SK-N-SH (cell line): ENCODE data around the gene ZNF214. TPM values are rescaled to one million over a fixed set of nuclear protein-coding genes. Genes with fewer than 3 reads are reported as not detected.

Experiments used
- CTCF ChIA-PET: fragments of 300-600, 350-600 bp; formaldehyde crosslinking; extraction: SDS; loops from one replicate; lab custom pipeline; 2021; lab: Yijun Ruan, JAX
- POLR2A ChIA-PET: fragments of 350-600 bp; sonication (Branson Sonifier 250); formaldehyde crosslinking; extraction: SDS; loops from one replicate; lab custom pipeline; 2020; ENCODE audit warnings: antibody characterized with exemption, inconsistent platforms; lab: Yijun Ruan, JAX
- DNase-seq: peaks from one replicate; pipeline ENCODE4 v3.0.0; 2012
- H2AFZ ChIP-seq: fragments of 200-600 bp; sonication (generic); 2 replicates; pipeline ENCODE4 v1.8.1; 2016; ENCODE audit warnings: antibody characterized with exemption, mild to moderate bottlenecking, low read depth
- H3F3A ChIP-seq: fragments of 200-600 bp; sonication (generic); replicated peaks from 2 replicates; pipeline ENCODE3; 2016; ENCODE audit warnings: antibody characterized with exemption, mild to moderate bottlenecking; ENCODE audit not compliant: insufficient read depth
- H3K27ac ChIP-seq, 2 experiments: fragments of 200-500 bp in 1 of 2; fragments of 200-600 bp in 1 of 2; sonication (Bioruptor generic) in 1 of 2; sonication (generic), shearing (Covaris generic) in 1 of 2; 2 replicates each; pipeline versions ENCODE4 v1.5.1 to v1.6.1; 2014 to 2016; ENCODE audit warnings: low read depth in 2 of 2, inconsistent platforms in 1 of 2, low read length in 1 of 2, mild to moderate bottlenecking in 1 of 2, mixed read lengths in 1 of 2
- H3K27me3 ChIP-seq: fragments of 200-600 bp; sonication (generic), shearing (Covaris generic); 2 replicates; pipeline ENCODE4 v1.6.1; 2016; ENCODE audit warnings: mixed run types; ENCODE audit not compliant: insufficient read depth
- H3K36me3 ChIP-seq, 2 experiments: fragments of 200-500 bp in 1 of 2; fragments of 200-600 bp in 1 of 2; sonication (Bioruptor generic) in 1 of 2; sonication (generic) in 1 of 2; replicated peaks in 1 of 2; 2 replicates each; pipeline versions ENCODE3 to v1.5.1; 2014 to 2016; ENCODE audit warnings: low read length in 1 of 2, mild to moderate bottlenecking in 1 of 2; ENCODE audit not compliant: insufficient read depth in 2 of 2, control insufficient read depth in 1 of 2
- H3K4me1 ChIP-seq, 2 experiments: fragments of 200-500 bp in 1 of 2; fragments of 200-600 bp in 1 of 2; sonication (Bioruptor generic) in 1 of 2; sonication (generic), shearing (Covaris generic) in 1 of 2; 2 replicates each; pipeline versions ENCODE4 v1.5.1 to v1.6.1; 2014 to 2016; ENCODE audit warnings: low read depth in 1 of 2, low read length in 1 of 2, mixed run types in 1 of 2; ENCODE audit not compliant: insufficient read depth in 2 of 2, control insufficient read depth in 1 of 2
- H3K4me2 ChIP-seq: fragments of 200-600 bp; sonication (generic), shearing (Covaris generic); 2 replicates; pipeline ENCODE4 v1.6.1; 2017; ENCODE audit warnings: mixed run types
- H3K4me3 ChIP-seq, 2 experiments: fragments of 200-500 bp in 1 of 2; fragments of 200-600 bp in 1 of 2; sonication (Bioruptor generic) in 1 of 2; sonication (generic), shearing (Covaris generic) in 1 of 2; 2 replicates each; pipeline versions ENCODE4 v1.5.1 to v1.8.1; 2014 to 2016; ENCODE audit warnings: low read depth in 2 of 2, inconsistent platforms in 1 of 2, low read length in 1 of 2, mild to moderate bottlenecking in 1 of 2, mixed read lengths in 1 of 2, moderate library complexity in 1 of 2
- H3K79me2 ChIP-seq: fragments of 200-600 bp; sonication (generic); 2 replicates; pipeline ENCODE4 v1.8.1; 2017; ENCODE audit warnings: mild to moderate bottlenecking; ENCODE audit not compliant: insufficient read depth
- H3K9ac ChIP-seq: fragments of 200-600 bp; sonication (generic); 2 replicates; pipeline ENCODE4 v1.6.1; 2017; ENCODE audit warnings: mixed run types
- H3K9me2 ChIP-seq: fragments of 200-600 bp; sonication (generic); 2 replicates; pipeline ENCODE4 v1.6.1; 2017; ENCODE audit warnings: mixed run types
- H3K9me3 ChIP-seq: fragments of 200-600 bp; sonication (generic); 2 replicates; pipeline ENCODE4 v1.6.1; 2017; ENCODE audit warnings: mixed run types, mild to moderate bottlenecking, moderate library complexity
- H4K20me1 ChIP-seq: fragments of 200-600 bp; sonication (generic); 2 replicates; pipeline ENCODE4 v1.6.1; 2017; ENCODE audit warnings: mild to moderate bottlenecking, mixed run types; ENCODE audit not compliant: insufficient read depth
- CHD2 ChIP-seq: fragments of 150-350 bp; IDR thresholded peaks from 2 replicates; pipeline ENCODE4 v1.6.1; 2018; ENCODE audit warnings: low read length; ENCODE audit not compliant: partially characterized antibody
- ELF1 ChIP-seq: IDR thresholded peaks from 2 replicates; pipeline ENCODE4 v1.4.0; 2012
- EP300 ChIP-seq, 2 experiments: IDR thresholded peaks; 2 replicates each; pipeline versions ENCODE4 v1.4.0 to v1.6.1; 2012; ENCODE audit warnings: borderline replicate concordance in 1 of 2, low read depth in 1 of 2, low read length in 1 of 2
- EZH2phosphoT487 ChIP-seq: fragments of 200-600 bp; sonication (generic); IDR thresholded peaks from 2 replicates; pipeline ENCODE4 v1.6.1; 2017; ENCODE audit warnings: low read depth, mixed run types, mild to moderate bottlenecking, antibody characterized with exemption, moderate library complexity, borderline replicate concordance
- FOSL2 ChIP-seq: IDR thresholded peaks from 2 replicates; pipeline ENCODE4 v1.4.0; 2012; ENCODE audit warnings: low read depth, mild to moderate bottlenecking, moderate library complexity, borderline replicate concordance
- FOXJ3 ChIP-seq: sonication (generic); formaldehyde crosslinking; IDR thresholded peaks from 2 replicates; pipeline ENCODE4 v1.5.1; 2020; ENCODE audit warnings: mild to moderate bottlenecking, missing genetic modification reagents
- GATA2 ChIP-seq: sonication (generic); formaldehyde crosslinking; IDR thresholded peaks from 2 replicates; pipeline ENCODE4 v1.5.0; 2020; ENCODE audit warnings: mild to moderate bottlenecking, missing genetic modification reagents
- IRF3 ChIP-seq: fragments of 150-350 bp; IDR thresholded peaks from 2 replicates; pipeline ENCODE4 v1.6.1; 2016; ENCODE audit warnings: mild to moderate bottlenecking, low read depth, low read length
- JUND ChIP-seq: IDR thresholded peaks from 2 replicates; pipeline ENCODE4 v1.4.0; 2012
- MAX ChIP-seq: IDR thresholded peaks from 2 replicates; pipeline ENCODE4 v1.4.0; 2012; ENCODE audit warnings: low read depth
- MEF2A ChIP-seq: IDR thresholded peaks from 2 replicates; pipeline ENCODE4 v1.4.0; 2012; ENCODE audit warnings: low read depth, borderline replicate concordance
- MXI1 ChIP-seq: IDR thresholded peaks from 2 replicates; pipeline ENCODE4 v1.6.1; 2012; ENCODE audit warnings: mild to moderate bottlenecking, low read depth, low read length, improper control_type of control experiment
- NRF1 ChIP-seq: IDR thresholded peaks from 2 replicates; pipeline ENCODE4 v1.6.1; 2012; ENCODE audit warnings: low read depth, mild to moderate bottlenecking, low read length
- POLR2AphosphoS5 ChIP-seq: IDR thresholded peaks from 2 replicates; pipeline ENCODE4 v1.6.1; 2012; ENCODE audit warnings: low read depth, low read length
- RCOR1 ChIP-seq: fragments of 150-350 bp; IDR thresholded peaks from 2 replicates; pipeline ENCODE4 v1.6.1; 2017; ENCODE audit warnings: antibody characterized with exemption, low read length
- TAF1 ChIP-seq: IDR thresholded peaks from 2 replicates; pipeline ENCODE4 v1.6.1; 2012; ENCODE audit warnings: low read depth, mild to moderate bottlenecking, low read length, moderate library complexity, borderline replicate concordance
- TCF12 ChIP-seq: IDR thresholded peaks from 2 replicates; pipeline ENCODE4 v1.4.0; 2012
- TEAD4 ChIP-seq: IDR thresholded peaks from 2 replicates; pipeline ENCODE4 v1.4.0; 2012; ENCODE audit warnings: mild to moderate bottlenecking, borderline replicate concordance; ENCODE audit not compliant: insufficient read depth
- USF1 ChIP-seq: IDR thresholded peaks from 2 replicates; pipeline ENCODE4 v1.4.0; 2012; ENCODE audit warnings: low read depth, borderline replicate concordance
- USF2 ChIP-seq: fragments of 150-350 bp; IDR thresholded peaks from 2 replicates; pipeline ENCODE4 v1.6.1; 2017; ENCODE audit warnings: antibody characterized with exemption, low read length, low read depth, borderline replicate concordance
- YY1 ChIP-seq: IDR thresholded peaks from 2 replicates; pipeline ENCODE4 v1.4.0; 2012; ENCODE audit warnings: low read depth, mild to moderate bottlenecking
- WGBS: methylation state at CpG from one replicate; pipeline ENCODE4 v1.1.6; 2017; ENCODE audit warnings: low lambda C conversion rate; 5-methylcytosine and 5-hydroxymethylcytosine counted together
- polyA plus RNA-seq, 3 experiments: library from polyadenylated mRNA; depleted of rRNA; stranded (reverse); fragments of >200 nt; gene quantifications; 2 replicates each; pipeline ENCODE4 v1.2.3, GENCODE V29; 2012

Gene ZNF214
- polyA plus RNA-seq, 1 of the 3 experiments (the other 2 are of a cell fraction), result 1.4 TPM

- no peak overlapping the region for H3K27ac ChIP-seq
- no peaks in the 10 kb centered on the region for H3K36me3 ChIP-seq
- no peaks in the 10 kb centered on the region for H4K20me1 ChIP-seq
- H3K4me2 ChIP-seq, result no peak overlapping the region
- ChIA-PET POLR2A (no interaction called here), CTCF (interaction anchor here (1.2 kb wide), 1 partner anchor 10 kb away, joined by 3 read pairs; no protein-coding TSS in a partner anchor)
- no peaks in the 10 kb centered on the region for H3K4me1 ChIP-seq
- no peak overlapping the region for H2AFZ ChIP-seq
- no peaks in the 10 kb centered on the region for H3F3A ChIP-seq
- H3K4me3 ChIP-seq, result no peak overlapping the region
- no peaks in the 10 kb centered on the region; the same call in 1 of the 2 replicates for H3K27me3 ChIP-seq
- H3K79me2 ChIP-seq, result no peaks in the 10 kb centered on the region
- H3K9me2 ChIP-seq, result no peaks in the 10 kb centered on the region
- TF ChIP-seq MXI1 (no peak), FOXJ3 (no peak), USF1 (no peak), FOSL2 (no peak), EP300 (IDR thresholded peaks at IDR 0.05; ENCODE audit: borderline replicate concordance in 1 of 2, low read depth in 1 of 2, low read length in 1 of 2) (no peak)
- H3K9me3 ChIP-seq, result no peaks in the 10 kb centered on the region
- DNase-seq, result no peak
- H3K9ac ChIP-seq, result no peak overlapping the region
Observed at GRCh38 chr11:6988506-6988905, 31.6 kb downstream of the ZNF214 start.

- Histone ChIP-seq H3K27me3 (no peaks in the 10 kb centered on the region; the same call in 1 of the 2 replicates), H3K9ac (no peak overlapping the region), H3K9me3 (no peaks in the 10 kb centered on the region), H4K20me1 (no peaks in the 10 kb centered on the region), H3K9me2 (no peaks in the 10 kb centered on the region), H3K79me2 (no peaks in the 10 kb centered on the region), H3K4me3 (no peak overlapping the region), H2AFZ (no peak overlapping the region), H3F3A (no peaks in the 10 kb centered on the region), H3K27ac (no peak overlapping the region), H3K4me2 (no peak overlapping the region), H3K4me1 (no peaks in the 10 kb centered on the region), H3K36me3 (no peaks in the 10 kb centered on the region)
- TF ChIP-seq POLR2AphosphoS5 (no peak), MAX (no peak), JUND (no peak), GATA2 (CRISPR knock-in tag) (no peak), MXI1 (no peak), TEAD4 (no peak), ELF1 (no peak), MEF2A (no peak), TAF1 (no peak), EZH2phosphoT487 (no peak), FOSL2 (no peak), YY1 (no peak), IRF3 (no peak), NRF1 (no peak), RCOR1 (no peak), TCF12 (no peak), USF2 (no peak), CHD2 (no peak)
- WGBS, result 0% methylated on average over 1 of the region's 1 CpG
- ChIA-PET CTCF (no interaction called here), POLR2A (no interaction called here)
- DNase-seq, result no peak
Observed at GRCh38 chr11:6986487-6986886, 33.7 kb downstream of the ZNF214 start.
